Loucy (cell line): ENCODE data around the gene CD101.

Experiments
- CTCF ChIP-seq: fragments of 200-600 bp; sonication (generic); conservative IDR thresholded peaks from 2 replicates; pipeline ENCODE4 v1.5.1; 2014; ENCODE audit warnings: mild to moderate bottlenecking, antibody characterized with exemption, low read length
- EZH2phosphoT487 ChIP-seq: fragments of 200-600 bp; IDR thresholded peaks from 2 replicates; pipeline ENCODE4 v1.6.1; 2018; ENCODE audit warnings: antibody characterized with exemption, mild to moderate bottlenecking, moderate library complexity, borderline replicate concordance

- TF ChIP-seq CTCF (no peak), EZH2phosphoT487 (no peak)
Measured at GRCh38 chr1:117049857-117050256, 48.3 kb downstream of the CD101 start.
